H1 (cell line): ENCODE results near the gene MYH2. TPM values are rescaled to one million over a fixed set of nuclear protein-coding genes. Genes with fewer than 3 reads are reported as not detected.

Experiments used
- CTCF ChIA-PET: fragments of 300-600 bp; sonication (Branson Sonifier 250); formaldehyde crosslinking; loops from one replicate; lab custom pipeline; 2021; ENCODE audit not compliant: partially characterized antibody; lab: Charles Lee
- POLR2A ChIA-PET: fragments of 300-600 bp; sonication (Branson Sonifier 250); formaldehyde crosslinking; loops from one replicate; lab custom pipeline; 2021; ENCODE audit warnings: inconsistent platforms; ENCODE audit not compliant: partially characterized antibody; lab: Charles Lee
- DNase-seq, 2 experiments: peaks; one replicate each; pipeline versions ENCODE4 v3.0.0 to v3.0.0-alpha.2; 2010 to 2022; ENCODE audit warnings: low spot score in 2 of 2, low read depth in 1 of 2, mixed read lengths in 1 of 2
- FAIRE-seq: peaks from 2 replicates; lab custom pipeline; 2011; peaks lifted over from hg19 to GRCh38; lab: Jason Lieb, UNC
- H2AFZ ChIP-seq: 2 replicates; pipeline ENCODE4 v1.8.1; 2012; ENCODE audit warnings: low read length, inconsistent platforms
- H2AK5ac ChIP-seq: 2 replicates; pipeline ENCODE4 v1.6.1; 2013; ENCODE audit warnings: low read depth, low read length
- H2BK120ac ChIP-seq: replicated peaks from 2 replicates; pipeline ENCODE3; 2013; ENCODE audit warnings: low read depth, low read length, inconsistent platforms
- H2BK12ac ChIP-seq: 2 replicates; pipeline ENCODE4 v1.6.1; 2013; ENCODE audit warnings: low read depth, low read length
- H2BK15ac ChIP-seq: 2 replicates; pipeline ENCODE4 v1.6.1; 2013; ENCODE audit warnings: low read length
- H2BK20ac ChIP-seq: 2 replicates; pipeline ENCODE4 v1.6.1; 2013; ENCODE audit warnings: low read length
- H2BK5ac ChIP-seq: 2 replicates; pipeline ENCODE4 v1.6.1; 2013; ENCODE audit warnings: low read depth, low read length
- H3K14ac ChIP-seq: 2 replicates; pipeline ENCODE4 v1.6.1; 2013; ENCODE audit warnings: inconsistent platforms; ENCODE audit not compliant: insufficient read length
- H3K18ac ChIP-seq: 2 replicates; pipeline ENCODE4 v1.6.1; 2013; ENCODE audit warnings: low read length; ENCODE audit errors: extremely low read depth
- H3K23ac ChIP-seq: 2 replicates; pipeline ENCODE4 v1.6.1; 2013; ENCODE audit warnings: inconsistent platforms; ENCODE audit not compliant: insufficient read length
- H3K23me2 ChIP-seq: 2 replicates; pipeline ENCODE4 v1.6.1; 2013; ENCODE audit warnings: low read depth, low read length
- H3K27ac ChIP-seq: 2 replicates; pipeline ENCODE4 v1.6.1; 2011; ENCODE audit warnings: low read depth, low read length, inconsistent platforms
- H3K27me3 ChIP-seq, 4 experiments: replicated peaks in 1 of 4; 1 replicate in 1 of 4; 2 replicates in 3 of 4; pipeline versions ENCODE4 v1.6.1 to v1.8.1; 2011 to 2013; ENCODE audit warnings: low read length in 3 of 4, mild to moderate bottlenecking in 3 of 4, inconsistent platforms in 2 of 4, mixed read lengths in 2 of 4, moderate library complexity in 1 of 4; ENCODE audit not compliant: control insufficient read depth in 3 of 4, insufficient read depth in 3 of 4; ENCODE audit errors: extremely low read depth in 1 of 4
- H3K36me3 ChIP-seq, 4 experiments: 2 replicates each; pipeline versions ENCODE4 v1.6.1 to v1.8.1; 2011 to 2013; ENCODE audit warnings: mild to moderate bottlenecking in 4 of 4, low read length in 3 of 4, moderate library complexity in 2 of 4, control low read depth in 1 of 4, inconsistent platforms in 1 of 4; ENCODE audit not compliant: insufficient read depth in 4 of 4, control insufficient read depth in 2 of 4
- H3K4ac ChIP-seq: replicated peaks from 2 replicates; pipeline ENCODE3; 2013; ENCODE audit warnings: low read length, low read depth, mixed read lengths, inconsistent platforms; ENCODE audit not compliant: insufficient read length
- H3K4me1 ChIP-seq, 4 experiments: replicated peaks in 1 of 4; 1 replicate in 1 of 4; 2 replicates in 3 of 4; pipeline versions ENCODE4 v1.6.1 to v1.8.1; 2011 to 2013; ENCODE audit warnings: low read length in 3 of 4, inconsistent platforms in 2 of 4, mixed read lengths in 1 of 4; ENCODE audit not compliant: insufficient read depth in 4 of 4, control insufficient read depth in 3 of 4
- H3K4me2 ChIP-seq, 2 experiments: 2 replicates each; pipeline versions ENCODE4 v1.6.1 to v1.8.1; 2011 to 2013; ENCODE audit warnings: low read depth in 2 of 2, low read length in 2 of 2, control low read depth in 1 of 2, inconsistent platforms in 1 of 2, mild to moderate bottlenecking in 1 of 2; ENCODE audit not compliant: insufficient read depth in 1 of 2
- H3K4me3 ChIP-seq, 4 experiments: fragments of 200-600, 300-600 bp in 1 of 4; sonication (generic), shearing (Covaris generic), sonication (Bioruptor Twin) in 1 of 4; 2 replicates each; pipeline versions ENCODE4 v1.5.1 to v1.8.1; 2011 to 2016; ENCODE audit warnings: low read length in 4 of 4, low read depth in 3 of 4, control low read depth in 2 of 4, inconsistent platforms in 2 of 4, mild to moderate bottlenecking in 2 of 4, mixed read lengths in 1 of 4, moderate library complexity in 1 of 4; ENCODE audit not compliant: insufficient read depth in 2 of 4; ENCODE audit errors: extremely low read depth in 1 of 4
- H3K56ac ChIP-seq: replicated peaks from 2 replicates; pipeline ENCODE3; 2013; ENCODE audit warnings: low read depth, mild to moderate bottlenecking, mixed read lengths, low read length, inconsistent platforms; ENCODE audit not compliant: insufficient read length
- H3K79me1 ChIP-seq: 2 replicates; pipeline ENCODE4 v1.6.1; 2013; ENCODE audit warnings: low read depth, low read length, control low read depth
- H3K79me2 ChIP-seq, 2 experiments: 2 replicates each; pipeline versions ENCODE4 v1.6.1 to v1.8.1; 2012 to 2013; ENCODE audit warnings: low read length in 2 of 2, mild to moderate bottlenecking in 2 of 2, inconsistent platforms in 1 of 2; ENCODE audit not compliant: insufficient read depth in 2 of 2, control insufficient read depth in 1 of 2
- H3K9ac ChIP-seq, 4 experiments: replicated peaks in 1 of 4; 1 replicate in 1 of 4; 2 replicates in 3 of 4; pipeline versions ENCODE4 v1.6.1 to v1.8.1; 2011 to 2013; ENCODE audit warnings: low read depth in 3 of 4, low read length in 3 of 4, control low read depth in 2 of 4, mild to moderate bottlenecking in 2 of 4, moderate library complexity in 2 of 4, inconsistent platforms in 1 of 4; ENCODE audit errors: extremely low read depth in 1 of 4
- H3K9me3 ChIP-seq, 2 experiments: 2 replicates each; pipeline versions ENCODE4 v1.6.1 to v1.8.1; 2012 to 2013; ENCODE audit warnings: mild to moderate bottlenecking in 2 of 2, moderate library complexity in 2 of 2, control low read depth in 1 of 2, inconsistent platforms in 1 of 2, low read depth in 1 of 2, low read length in 1 of 2, mixed read lengths in 1 of 2; ENCODE audit not compliant: insufficient read depth in 2 of 2
- H4K20me1 ChIP-seq, 2 experiments: replicated peaks in 1 of 2; 2 replicates each; pipeline versions ENCODE3 to v1.8.1; 2011 to 2013; ENCODE audit warnings: inconsistent platforms in 2 of 2, low read length in 2 of 2, mild to moderate bottlenecking in 1 of 2; ENCODE audit not compliant: insufficient read depth in 2 of 2, control insufficient read depth in 1 of 2
- H4K5ac ChIP-seq: 2 replicates; pipeline ENCODE4 v1.6.1; 2013; ENCODE audit warnings: low read length, low read depth, mixed read lengths, inconsistent platforms; ENCODE audit not compliant: insufficient read length
- H4K8ac ChIP-seq: 2 replicates; pipeline ENCODE4 v1.8.0; 2013; ENCODE audit warnings: mild to moderate bottlenecking, moderate library complexity, low read length, inconsistent platforms; ENCODE audit not compliant: insufficient read depth; ENCODE audit errors: extremely low read depth
- H4K91ac ChIP-seq: replicated peaks from 2 replicates; pipeline ENCODE3; 2013; ENCODE audit warnings: low read length, mixed read lengths, inconsistent platforms; ENCODE audit not compliant: insufficient read length
- EGR1 ChIP-seq: IDR thresholded peaks from 2 replicates; pipeline ENCODE4 v1.6.1; 2011; ENCODE audit warnings: low read depth, low read length, borderline replicate concordance
- WGBS, 2 experiments: shearing (Covaris generic) in 1 of 2; methylation state at CpG; one replicate each; pipeline versions ENCODE4 v1.1.6 to v1.1.7; 2013 to 2015; ENCODE audit warnings: low lambda C conversion rate in 2 of 2, mixed read lengths in 2 of 2, inconsistent platforms in 1 of 2, low coverage in 1 of 2, missing lambda C conversion rate in 1 of 2; ENCODE audit not compliant: insufficient replicate concordance in 2 of 2, insufficient coverage in 1 of 2, insufficient read length in 1 of 2; ENCODE audit errors: extremely low coverage in 1 of 2, missing lambda C conversion rate in 1 of 2; 5-methylcytosine and 5-hydroxymethylcytosine counted together
- polyA plus RNA-seq, 7 experiments: library from polyadenylated mRNA; depleted of rRNA in 3 of 7; stranded (reverse) in 5 of 7; unstranded in 2 of 7; fragments of >200 nt in 5 of 7; fragments of 200-250 nt in 2 of 7; gene quantifications; 1 replicate in 5 of 7; 2 replicates in 1 of 7; 4 replicates in 1 of 7; pipeline versions ENCODE4 v1.2.1 to v1.2.3, GENCODE V29; 2011 to 2013; ENCODE audit warnings: missing spikeins in 2 of 7, mixed read lengths in 2 of 7
- total RNA-seq: library from RNA; stranded (reverse); fragmentation: NEBNext Ultra II Directional; extraction: Animal tissue kit (Norgen Biotek cat#: 25700); gene quantifications from 2 replicates; pipeline ENCODE4 v1.2.1, GENCODE V29; 2021

Gene MYH2
- total and polyA plus RNA-seq, 2 of the 8 experiments (the other 6 are each of a cell fraction or from before 2014, with no cell fraction given): 1.0 to 9.0 TPM

DNA sequence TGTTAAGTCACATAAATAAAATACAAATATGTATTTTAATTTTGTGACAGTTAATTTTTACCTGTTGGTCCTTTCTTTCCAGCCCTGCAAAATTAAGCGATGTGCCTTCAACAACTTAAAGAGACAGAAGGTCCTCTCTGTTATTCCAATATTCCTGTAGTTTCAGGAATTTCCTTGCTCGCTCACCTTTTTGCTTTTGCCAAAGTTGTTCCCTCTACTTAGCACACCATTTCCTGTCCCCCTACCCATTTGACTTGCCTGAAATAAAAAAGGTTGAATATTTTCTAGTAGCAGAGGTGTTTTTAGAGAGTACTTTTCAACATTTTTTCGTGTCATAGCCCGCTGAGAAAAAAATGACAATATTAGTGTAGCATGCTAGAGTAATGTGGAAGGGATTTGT, 556 bp upstream of the MYH2 start:
- Histone ChIP-seq H4K20me1 (no peaks in the 10 kb centered on the region), H3K4me2 (peak overlapping the region; percentile 53 to 57), H3K27ac (no peak overlapping the region), H3K79me1 (no peaks in the 10 kb centered on the region), H2BK12ac (no peak overlapping the region; the same call in 1 of the 2 replicates), H3K36me3 (no peaks in the 10 kb centered on the region), H3K79me2 (no peaks in the 10 kb centered on the region), H3K9ac (no peak overlapping the region), H2AK5ac (no peak overlapping the region), H3K27me3 (no peaks in the 10 kb centered on the region), H2BK5ac (peak overlapping the region; percentile 71; the same call in 1 of the 2 replicates), H3K23me2 (no peaks in the 10 kb centered on the region; the same call in 1 of the 2 replicates), H3K18ac (0 out of 2 replicates have a peak overlapping the region, but pooled peaks have one; percentile 34), H2AFZ (no peak overlapping the region), H3K56ac (no peak overlapping the region), H3K4ac (no peak overlapping the region), H3K4me3 (peak overlapping the region in 2 of 4 experiments; percentile 1 to 43; a peak in 3 of 8 replicates), H4K5ac (no peak overlapping the region), H4K91ac (no peak overlapping the region), H2BK20ac (no peak overlapping the region), H3K14ac (no peak overlapping the region), H4K8ac (no peak overlapping the region), H3K23ac (no peak overlapping the region), H3K4me1 (peaks cover 3 to 12% (median 6%) of the 10 kb centered on the region in 4 experiments; a peak in 5 of 7 replicates), H2BK15ac (no peak overlapping the region), H3K9me3 (no peaks in the 10 kb centered on the region), H2BK120ac (no peak overlapping the region)
- FAIRE-seq: no peak
- ChIA-PET CTCF (interaction anchor here (1.8 kb wide), 1 partner anchor 65 kb away, joined by 5 read pairs; no protein-coding TSS in a partner anchor), POLR2A (no interaction called here)
- DNase-seq: no peak
- WGBS, 2 experiments: 23% methylated on average over 4 of the region's 4 CpGs; no CpG with 5 or more reads in 1 of the 2 experiments
- TF ChIP-seq EGR1: no peak
